Fibroblast of gingiva (primary cell): ENCODE measurements around the gene SMIM23.

Source experiments
- DNase-seq: peaks from one replicate; pipeline ENCODE4 v3.0.0-alpha.2; 2011; ENCODE audit warnings: low read depth

SMIM23 gene

GRCh38 chr5:171816666-171817065, 31.0 kb downstream of the SMIM23 start:
- no peak for DNase-seq

- DNase-seq: no peak
Observed at GRCh38 chr5:171820561-171820960, 34.9 kb downstream of the SMIM23 start.

GRCh38 chr5:171821286-171821685, 35.7 kb downstream of the SMIM23 start:
- no peak for DNase-seq

GRCh38 chr5:171823269-171823668, 37.7 kb downstream of the SMIM23 start:
- DNase-seq: no peak

GRCh38 chr5:171825051-171825450, 39.4 kb downstream of the SMIM23 start:
- no peak for DNase-seq

- no peak for DNase-seq
Observed at GRCh38 chr5:171826132-171826531, 40.5 kb downstream of the SMIM23 start.

- no peak for DNase-seq
Observed at GRCh38 chr5:171827162-171827561, 41.5 kb downstream of the SMIM23 start.

- DNase-seq: no peak
Observed at GRCh38 chr5:171830686-171831085, 45.1 kb downstream of the SMIM23 start.

- DNase-seq: no peak
Observed at GRCh38 chr5:171832775-171833174, 47.2 kb downstream of the SMIM23 start.

GRCh38 chr5:171834461-171834860, 48.8 kb downstream of the SMIM23 start:
- no peak for DNase-seq

- no peak for DNase-seq
Observed at GRCh38 chr5:171835066-171835465, 49.4 kb downstream of the SMIM23 start.

- no peak for DNase-seq
Observed at GRCh38 chr5:171837522-171837921, 51.9 kb downstream of the SMIM23 start.

- no peak for DNase-seq
Observed at GRCh38 chr5:171838066-171838465, 52.4 kb downstream of the SMIM23 start.

- DNase-seq: no peak
Observed at GRCh38 chr5:171839112-171839511, 53.5 kb downstream of the SMIM23 start.

GRCh38 chr5:171840066-171840465, 54.4 kb downstream of the SMIM23 start:
- DNase-seq: no peak
